Vagina (tissue), 2 donors: ENCODE measurements around the gene UMODL1. TPM values are rescaled to one million over a fixed set of nuclear protein-coding genes. Genes with fewer than 3 reads are reported as not detected.

ENCODE experiments used
- DNase-seq, 2 donors: peaks; one replicate each; pipeline ENCODE4 v3.0.0-alpha.2; 2017; ENCODE audit errors: extremely low spot score in 2 of 2
- H3K27ac ChIP-seq: fragments of 200-600 bp; sonication (generic); one replicate; pipeline ENCODE4 v1.5.1; 2019
- H3K27me3 ChIP-seq: fragments of 200-600 bp; sonication (generic); one replicate; pipeline ENCODE4 v1.5.1; 2019
- H3K36me3 ChIP-seq, 2 donors: fragments of 200-600 bp; sonication (generic); one replicate each; pipeline ENCODE4 v1.5.1; 2017 to 2019
- H3K4me1 ChIP-seq: fragments of 200-600 bp; sonication (generic); one replicate; pipeline ENCODE4 v1.5.1; 2019
- H3K4me3 ChIP-seq, 2 donors: fragments of 200-600 bp; sonication (generic); 1 replicate in 1 of 2; 2 replicates in 1 of 2; pipeline ENCODE4 v1.5.1; 2016 to 2019
- H3K9me3 ChIP-seq: fragments of 200-600 bp; sonication (generic); one replicate; pipeline ENCODE4 v1.5.1; 2019
- POLR2A ChIP-seq, 2 donors: fragments of 450-650 bp; IDR thresholded peaks; one replicate each; pipeline ENCODE4 v1.6.1; 2017; ENCODE audit warnings: antibody characterized with exemption in 2 of 2, mild to moderate bottlenecking in 2 of 2, moderate library complexity in 2 of 2
- POLR2AphosphoS5 ChIP-seq, 2 donors: sonication (generic); formaldehyde crosslinking; IDR thresholded peaks; one replicate each; pipeline ENCODE4 v1.9.0; 2017; ENCODE audit warnings: antibody characterized with exemption in 2 of 2, mild to moderate bottlenecking in 2 of 2, low read depth in 1 of 2; ENCODE audit not compliant: insufficient read depth in 1 of 2
- intact Hi-C: fragments of 100-400 bp; cut with DNase I; formaldehyde crosslinking; loops from one replicate; pipeline ENCODE4 v1.15.1; 2023
- total RNA-seq: library from RNA; depleted of rRNA; stranded (reverse); fragments of >200 nt; gene quantifications from one replicate; pipeline ENCODE4 v1.2.3, GENCODE V29; 2016
- TF ChIP-seq, protein P1 (sequence below), 3 experiments: fragments of 450-650 bp in 2 of 3; fragments of 200-600 bp in 1 of 3; sonication (generic) in 1 of 3; IDR thresholded peaks; one replicate each; pipeline ENCODE4 v1.5.1; 2017 to 2019; ENCODE audit warnings: antibody characterized with exemption in 3 of 3, mild to moderate bottlenecking in 2 of 3, moderate library complexity in 2 of 3

The UMODL1 gene
- total RNA-seq, 1 donor from 2014 or later, result not detected

- Histone ChIP-seq H3K9me3 (no peaks in the 10 kb centered on the region), H3K4me3 (no peak overlapping the region), H3K36me3 (no peaks in the 10 kb centered on the region), H3K4me1 (peaks cover 18% of the 10 kb centered on the region), H3K27ac (no peak overlapping the region), H3K27me3 (no peaks in the 10 kb centered on the region)
- DNase-seq, result no peak
- TF ChIP-seq POLR2AphosphoS5 (IDR thresholded peaks at IDR 0.05; ENCODE audit: insufficient read depth in 1 of 2, low read depth in 1 of 2) (no peak), POLR2A (IDR thresholded peaks at IDR 0.05) (no peak)
- TF ChIP-seq, protein P1, sequence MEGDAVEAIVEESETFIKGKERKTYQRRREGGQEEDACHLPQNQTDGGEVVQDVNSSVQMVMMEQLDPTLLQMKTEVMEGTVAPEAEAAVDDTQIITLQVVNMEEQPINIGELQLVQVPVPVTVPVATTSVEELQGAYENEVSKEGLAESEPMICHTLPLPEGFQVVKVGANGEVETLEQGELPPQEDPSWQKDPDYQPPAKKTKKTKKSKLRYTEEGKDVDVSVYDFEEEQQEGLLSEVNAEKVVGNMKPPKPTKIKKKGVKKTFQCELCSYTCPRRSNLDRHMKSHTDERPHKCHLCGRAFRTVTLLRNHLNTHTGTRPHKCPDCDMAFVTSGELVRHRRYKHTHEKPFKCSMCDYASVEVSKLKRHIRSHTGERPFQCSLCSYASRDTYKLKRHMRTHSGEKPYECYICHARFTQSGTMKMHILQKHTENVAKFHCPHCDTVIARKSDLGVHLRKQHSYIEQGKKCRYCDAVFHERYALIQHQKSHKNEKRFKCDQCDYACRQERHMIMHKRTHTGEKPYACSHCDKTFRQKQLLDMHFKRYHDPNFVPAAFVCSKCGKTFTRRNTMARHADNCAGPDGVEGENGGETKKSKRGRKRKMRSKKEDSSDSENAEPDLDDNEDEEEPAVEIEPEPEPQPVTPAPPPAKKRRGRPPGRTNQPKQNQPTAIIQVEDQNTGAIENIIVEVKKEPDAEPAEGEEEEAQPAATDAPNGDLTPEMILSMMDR (IDR thresholded peaks at IDR 0.05), result no peak
- intact Hi-C loops, result loop anchor here (2.0 to 10.0 kb wide), 3 partner anchors 113 to 503 kb away; no protein-coding TSS in a partner anchor
These were observed 47.1 kb downstream of the UMODL1 start for GRCh38 chr21:42117967-42118780.

DNA sequence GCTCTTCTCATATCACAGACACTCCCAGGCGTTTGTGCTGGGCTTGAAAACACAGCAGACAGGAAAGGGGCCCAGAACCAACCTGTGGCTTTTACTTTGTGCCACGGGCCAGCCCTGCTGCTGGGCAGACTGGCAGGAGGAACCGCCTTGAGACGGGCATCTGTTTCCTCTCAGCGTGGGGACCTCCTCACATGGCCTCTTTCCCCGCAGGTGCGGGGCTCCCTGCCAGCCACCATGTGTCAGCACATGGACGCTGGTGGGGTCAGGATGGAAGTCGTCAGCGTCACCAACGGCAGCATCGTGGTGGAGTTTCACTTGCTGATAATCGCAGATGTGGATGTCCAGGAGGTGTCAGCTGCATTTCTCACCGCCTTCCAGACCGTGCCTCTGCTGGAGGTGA lies 47.8 kb downstream of the UMODL1 start:
- Histone ChIP-seq H3K4me3 (no peak overlapping the region), H3K4me1 (peaks cover 15% of the 10 kb centered on the region), H3K9me3 (no peaks in the 10 kb centered on the region), H3K27ac (no peak overlapping the region), H3K27me3 (no peaks in the 10 kb centered on the region), H3K36me3 (no peaks in the 10 kb centered on the region)
- intact Hi-C loops, result loop anchor here (10.0 kb wide), 2 partner anchors 114 to 504 kb away; no protein-coding TSS in a partner anchor
- no peak for TF ChIP-seq POLR2AphosphoS5 (IDR thresholded peaks at IDR 0.05; ENCODE audit: insufficient read depth in 1 of 2, low read depth in 1 of 2)
- TF ChIP-seq, protein P1 (IDR thresholded peaks at IDR 0.05), result no peak
- no peak for TF ChIP-seq POLR2A (IDR thresholded peaks at IDR 0.05)
- no peak for DNase-seq

GRCh38 chr21:42120101-42120902 lies 49.2 kb downstream of the UMODL1 start:
- no peaks in the 10 kb centered on the region for H3K9me3 ChIP-seq
- no peak overlapping the region for H3K4me3 ChIP-seq
- no peak for DNase-seq
- TF ChIP-seq, protein P1 (IDR thresholded peaks at IDR 0.05), result no peak
- TF ChIP-seq POLR2AphosphoS5 (IDR thresholded peaks at IDR 0.05; ENCODE audit: insufficient read depth in 1 of 2, low read depth in 1 of 2), result no peak
- no peak for TF ChIP-seq POLR2A (IDR thresholded peaks at IDR 0.05)
- intact Hi-C loops, result no loop called here
- H3K27me3 ChIP-seq, result no peaks in the 10 kb centered on the region
- H3K27ac ChIP-seq, result no peak overlapping the region
- H3K36me3 ChIP-seq, result no peaks in the 10 kb centered on the region
- peaks cover 16% of the 10 kb centered on the region for H3K4me1 ChIP-seq

DNA sequence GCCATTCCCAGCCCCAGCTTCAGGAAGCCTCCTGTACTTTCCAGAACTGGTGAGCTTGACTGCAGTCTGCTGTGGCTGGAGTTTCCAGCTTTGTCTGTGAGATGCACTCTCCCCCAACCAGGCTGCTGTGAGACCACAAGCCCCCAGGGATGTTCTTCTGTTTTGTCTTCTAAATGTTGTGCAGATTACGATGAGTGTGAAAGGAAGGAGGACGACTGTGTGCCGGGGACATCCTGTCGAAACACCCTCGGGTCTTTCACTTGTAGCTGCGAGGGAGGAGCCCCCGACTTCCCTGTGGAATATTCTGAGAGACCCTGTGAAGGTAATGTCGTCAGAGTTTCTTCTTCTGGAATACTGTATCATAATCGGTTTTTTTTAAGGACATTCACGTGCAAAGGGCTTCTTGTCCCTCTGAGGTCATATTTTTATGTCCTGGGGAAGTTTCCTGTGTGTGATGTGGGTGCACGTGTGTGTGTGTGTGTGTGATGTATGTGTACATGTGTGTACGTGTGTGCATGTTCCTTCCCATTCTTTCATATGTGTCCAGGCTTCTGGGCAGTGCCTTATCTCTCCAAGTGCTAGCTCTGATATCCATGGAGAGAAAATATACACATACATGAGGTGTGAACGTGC lies 49.9 kb downstream of the UMODL1 start:
- Histone ChIP-seq H3K4me1 (peaks cover 23% of the 10 kb centered on the region), H3K27ac (no peak overlapping the region), H3K27me3 (no peaks in the 10 kb centered on the region), H3K9me3 (no peaks in the 10 kb centered on the region), H3K36me3 (no peaks in the 10 kb centered on the region), H3K4me3 (no peak overlapping the region)
- no peak for TF ChIP-seq POLR2AphosphoS5 (IDR thresholded peaks at IDR 0.05; ENCODE audit: insufficient read depth in 1 of 2, low read depth in 1 of 2)
- TF ChIP-seq POLR2A (IDR thresholded peaks at IDR 0.05), result no peak
- TF ChIP-seq, protein P1 (IDR thresholded peaks at IDR 0.05), result no peak
- intact Hi-C loops, result no loop called here
- no peak for DNase-seq
